ENCODE measurements around the gene ZSWIM5. TPM values are rescaled to one million over a fixed set of nuclear protein-coding genes. Genes with fewer than 3 reads are reported as not detected.
A peak's percentile ranks its signal among the peaks of the same experiment; 100 is the strongest.
"Not testable (repeated sequence)": the region's sequence is repeated elsewhere in the genome, so short reads cannot be mapped to it uniquely, and the experiment has no call there.

ZSWIM5 gene
- total RNA-seq, 1 donor from 2014 or later: 2.7 TPM

DNA sequence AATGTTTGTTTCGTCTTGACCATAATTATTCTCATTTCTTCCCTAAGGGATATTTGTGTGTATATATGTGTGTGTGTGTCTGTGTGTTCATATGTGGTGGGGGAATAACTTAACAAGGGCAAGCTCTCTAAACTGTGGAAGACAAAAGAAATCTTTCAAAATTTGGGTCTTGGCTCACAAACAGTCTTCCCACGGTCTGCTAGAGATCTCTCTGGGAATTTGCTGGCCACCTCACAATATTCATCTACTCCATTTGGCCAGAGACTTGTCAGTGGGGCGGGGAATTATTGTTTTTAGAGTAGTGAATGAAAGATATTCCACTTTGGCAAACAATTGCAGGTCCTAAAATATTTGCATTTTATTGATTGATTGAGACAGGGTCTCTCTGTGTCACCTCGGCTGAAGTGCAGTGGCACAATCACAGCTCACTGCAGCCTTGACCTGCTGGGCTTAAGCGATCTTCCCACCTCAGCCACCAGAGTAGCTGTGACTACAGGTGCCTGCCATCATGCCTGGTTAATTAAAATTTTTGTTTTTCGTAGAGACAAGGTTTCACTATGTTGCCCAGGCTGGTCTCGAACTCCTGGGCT, 212.0 kb downstream of the ZSWIM5 start:
- intact Hi-C loops (cut with DNase I): no loop called here
- Histone ChIP-seq H3K4me1 (no peaks in the 10 kb centered on the region), H3K9me3 (no peaks in the 10 kb centered on the region), H3K27ac (no peak overlapping the region), H3K27me3 (no peaks in the 10 kb centered on the region), H3K4me3 (no peak overlapping the region), H3K36me3 (no peaks in the 10 kb centered on the region)
- TF ChIP-seq, protein P1, sequence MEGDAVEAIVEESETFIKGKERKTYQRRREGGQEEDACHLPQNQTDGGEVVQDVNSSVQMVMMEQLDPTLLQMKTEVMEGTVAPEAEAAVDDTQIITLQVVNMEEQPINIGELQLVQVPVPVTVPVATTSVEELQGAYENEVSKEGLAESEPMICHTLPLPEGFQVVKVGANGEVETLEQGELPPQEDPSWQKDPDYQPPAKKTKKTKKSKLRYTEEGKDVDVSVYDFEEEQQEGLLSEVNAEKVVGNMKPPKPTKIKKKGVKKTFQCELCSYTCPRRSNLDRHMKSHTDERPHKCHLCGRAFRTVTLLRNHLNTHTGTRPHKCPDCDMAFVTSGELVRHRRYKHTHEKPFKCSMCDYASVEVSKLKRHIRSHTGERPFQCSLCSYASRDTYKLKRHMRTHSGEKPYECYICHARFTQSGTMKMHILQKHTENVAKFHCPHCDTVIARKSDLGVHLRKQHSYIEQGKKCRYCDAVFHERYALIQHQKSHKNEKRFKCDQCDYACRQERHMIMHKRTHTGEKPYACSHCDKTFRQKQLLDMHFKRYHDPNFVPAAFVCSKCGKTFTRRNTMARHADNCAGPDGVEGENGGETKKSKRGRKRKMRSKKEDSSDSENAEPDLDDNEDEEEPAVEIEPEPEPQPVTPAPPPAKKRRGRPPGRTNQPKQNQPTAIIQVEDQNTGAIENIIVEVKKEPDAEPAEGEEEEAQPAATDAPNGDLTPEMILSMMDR (IDR thresholded peaks at IDR 0.05): no peak
- TF ChIP-seq POLR2A (IDR thresholded peaks at IDR 0.05) (no peak), POLR2AphosphoS5 (IDR thresholded peaks at IDR 0.05; ENCODE audit: insufficient read depth in 1 of 2, low read depth in 1 of 2) (no peak)
- DNase-seq (ENCODE audit: extremely low spot score in 2 of 2): no peak

- Histone ChIP-seq H3K36me3 (no peaks in the 10 kb centered on the region), H3K27me3 (no peaks in the 10 kb centered on the region), H3K4me1 (peaks cover 18% of the 10 kb centered on the region), H3K4me3 (no peak overlapping the region), H3K9me3 (no peaks in the 10 kb centered on the region), H3K27ac (no peak overlapping the region)
- intact Hi-C loops (cut with DNase I): loop anchor here (5.0 kb wide), 1 partner anchor 201 kb away; the partner anchor contains the start of gene BEST4
- TF ChIP-seq POLR2AphosphoS5 (IDR thresholded peaks at IDR 0.05; ENCODE audit: insufficient read depth in 1 of 2, low read depth in 1 of 2) (no peak), POLR2A (IDR thresholded peaks at IDR 0.05) (no peak)
- TF ChIP-seq, protein P1 (IDR thresholded peaks at IDR 0.05): no peak
- DNase-seq (ENCODE audit: extremely low spot score in 2 of 2): no peak
Measured at GRCh38 chr1:44988531-44989156, 217.8 kb downstream of the ZSWIM5 start.

DNA sequence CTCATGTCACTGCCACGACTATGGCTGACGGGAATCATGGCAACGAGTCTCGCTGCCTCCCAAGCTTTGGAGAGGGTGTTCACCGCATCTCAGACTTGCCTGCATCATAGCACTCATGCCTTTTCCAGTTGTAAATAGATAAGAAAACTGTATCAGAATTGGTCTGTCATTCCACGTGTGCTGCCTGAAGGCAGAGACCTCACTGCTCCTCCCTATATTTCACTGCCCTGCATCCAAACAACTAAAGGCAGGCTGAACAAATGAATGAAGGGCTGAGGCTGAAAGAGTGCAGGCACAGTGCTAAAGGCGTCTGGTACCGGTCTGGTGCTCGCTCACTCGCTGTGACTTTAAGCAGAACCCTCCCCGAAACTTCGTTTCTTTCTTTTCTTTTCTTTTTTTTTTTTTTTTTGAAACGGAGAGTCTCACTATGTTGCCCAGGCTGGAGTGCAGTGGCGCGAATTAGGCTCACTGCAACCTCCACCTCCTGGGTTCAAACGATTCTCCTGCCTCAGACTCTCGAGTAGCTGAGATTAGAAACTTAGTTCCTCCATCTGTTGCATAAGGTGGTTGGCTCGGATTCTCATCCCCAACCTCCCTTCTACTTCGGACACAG, 220.6 kb downstream of the ZSWIM5 start:
- Histone ChIP-seq H3K27ac (peak overlapping the region; percentile 27), H3K27me3 (no peaks in the 10 kb centered on the region), H3K4me3 (peak overlapping the region; percentile 69 to 70), H3K9me3 (no peaks in the 10 kb centered on the region), H3K4me1 (peaks cover 18% of the 10 kb centered on the region), H3K36me3 (no peaks in the 10 kb centered on the region)
- DNase-seq (ENCODE audit: extremely low spot score in 2 of 2): no peak
- TF ChIP-seq POLR2A (IDR thresholded peaks at IDR 0.05) (no peak), POLR2AphosphoS5 (IDR thresholded peaks at IDR 0.05; ENCODE audit: insufficient read depth in 1 of 2, low read depth in 1 of 2) (no peak)
- TF ChIP-seq, protein P1 (IDR thresholded peaks at IDR 0.05): no peak
- intact Hi-C loops (cut with DNase I): loop anchor here (5.0 kb wide), 1 partner anchor 199 kb away; the partner anchor contains the start of gene BEST4

DNA sequence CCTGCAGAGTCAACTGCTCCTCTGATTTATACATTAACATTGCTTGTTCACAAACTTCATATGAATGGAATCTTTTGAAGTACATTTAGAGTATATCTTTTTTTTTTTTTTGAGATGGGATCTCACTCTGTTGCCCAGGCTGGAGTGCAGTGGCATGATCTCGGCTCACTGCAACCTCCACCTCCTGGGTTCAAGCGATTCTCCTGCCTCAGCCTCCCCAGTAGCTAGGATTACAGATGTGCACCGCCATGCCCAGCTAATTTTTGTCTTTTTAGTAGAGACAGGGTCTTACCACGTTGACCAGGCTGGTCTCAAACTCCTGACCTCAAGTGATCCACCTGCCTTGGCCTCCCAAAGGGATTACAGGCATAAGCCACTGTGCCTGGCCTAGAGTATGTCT, 229.0 kb downstream of the ZSWIM5 start:
- H3K27ac ChIP-seq; H3K9me3 ChIP-seq; H3K4me3 ChIP-seq; H3K4me1 ChIP-seq; DNase-seq (ENCODE audit: extremely low spot score in 2 of 2); intact Hi-C loops (cut with DNase I); H3K27me3 ChIP-seq: not testable (repeated sequence)
- H3K36me3 ChIP-seq: peaks cover 0 to 56% of the 10 kb centered on the region in 2 donors

DNA sequence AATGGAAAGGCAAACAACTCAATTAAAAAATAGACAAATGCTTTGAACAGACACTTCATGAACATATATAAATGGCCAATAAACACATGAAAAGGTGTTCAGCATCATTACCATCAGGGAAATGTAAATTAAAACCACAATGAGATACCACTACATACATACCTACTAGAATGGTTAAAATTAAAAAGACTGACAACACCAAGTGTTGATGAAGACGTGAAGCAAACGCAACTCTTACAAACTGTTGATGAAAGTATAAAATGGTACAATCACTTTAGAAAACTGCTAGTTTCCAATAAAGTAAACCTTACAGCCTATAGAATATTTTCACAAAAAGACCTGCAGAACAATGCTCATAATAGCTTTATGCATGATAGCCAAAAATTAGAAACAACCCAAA, 230.2 kb downstream of the ZSWIM5 start:
- TF ChIP-seq POLR2A (IDR thresholded peaks at IDR 0.05) (no peak), POLR2AphosphoS5 (IDR thresholded peaks at IDR 0.05; ENCODE audit: insufficient read depth in 1 of 2, low read depth in 1 of 2) (no peak)
- TF ChIP-seq, protein P1 (IDR thresholded peaks at IDR 0.05): no peak
- Histone ChIP-seq H3K9me3 (no peaks in the 10 kb centered on the region), H3K27ac (no peak overlapping the region), H3K27me3 (no peaks in the 10 kb centered on the region), H3K4me1 (no peaks in the 10 kb centered on the region), H3K36me3 (peaks cover 0 to 56% of the 10 kb centered on the region in 2 donors), H3K4me3 (no peak overlapping the region)
- DNase-seq (ENCODE audit: extremely low spot score in 2 of 2): no peak
- intact Hi-C loops (cut with DNase I): no loop called here
